ENCODE data around the gene ST3GAL2.
"Not testable (repeated sequence)": the region's sequence is repeated elsewhere in the genome, so short reads cannot be mapped to it uniquely, and the experiment has no call there.

ST3GAL2 gene

DNA sequence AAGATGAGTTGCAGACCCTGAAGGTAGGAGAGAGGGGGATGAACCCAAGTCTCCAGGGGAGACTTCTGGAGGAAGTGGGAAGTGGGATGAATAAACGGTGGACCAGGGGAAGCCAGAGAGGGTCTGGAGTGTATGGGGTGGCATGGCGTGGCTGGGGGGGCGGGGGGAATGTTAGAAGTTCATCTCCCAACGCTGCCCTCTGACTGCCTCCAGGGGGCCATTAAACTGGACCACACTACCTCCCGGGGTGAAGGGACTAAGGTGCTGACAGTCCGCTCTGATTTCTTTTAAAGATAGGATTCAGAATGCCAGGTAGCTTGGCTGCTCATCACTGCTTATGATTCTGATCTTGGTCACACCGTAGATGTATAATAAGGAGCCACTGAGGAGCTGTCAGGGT lies 21.2 kb downstream of the ST3GAL2 start:
- no peak for DNase-seq (ENCODE audit: low read depth)

DNA sequence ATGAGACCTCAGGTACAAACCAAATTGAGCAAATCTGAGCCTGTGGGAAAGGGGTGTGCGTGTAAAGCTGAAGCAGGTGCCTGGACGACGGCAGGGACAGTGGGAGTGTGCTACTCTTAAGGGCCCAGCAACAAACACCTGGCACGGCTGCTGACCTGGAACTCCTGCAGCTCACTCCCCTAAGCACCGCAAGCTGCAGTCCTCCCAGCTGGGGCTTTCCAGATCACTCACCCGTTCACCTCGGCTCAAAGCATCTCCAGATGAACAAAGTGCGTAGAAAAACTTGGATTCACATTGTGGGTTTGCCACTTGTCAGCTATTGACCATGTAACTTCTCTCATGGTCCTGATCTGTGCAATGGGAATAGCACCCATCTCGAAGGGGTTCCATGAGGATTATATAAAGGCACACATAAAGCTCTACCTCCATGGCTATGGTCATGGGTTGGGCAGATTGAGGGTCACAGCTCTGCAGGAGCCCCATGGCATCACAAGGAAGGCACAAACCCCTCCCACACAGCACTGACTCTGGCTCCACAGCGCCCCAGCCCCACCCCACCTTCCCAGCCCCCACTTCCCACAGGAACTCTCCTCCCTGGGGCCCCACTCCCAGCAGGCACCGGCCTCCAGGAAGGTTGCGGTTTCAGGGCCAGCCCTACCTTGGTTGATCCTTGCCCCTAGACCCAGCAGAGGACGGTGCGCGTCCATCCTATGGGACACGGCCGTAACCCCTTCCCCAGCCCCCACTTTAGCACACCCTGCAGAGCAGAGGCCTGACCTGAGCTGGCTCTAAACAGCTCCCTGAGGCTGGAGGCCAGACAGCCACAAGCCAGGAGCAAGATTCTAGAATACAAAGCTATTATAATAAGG lies 21.9 kb downstream of the ST3GAL2 start:
- no peak for DNase-seq (ENCODE audit: low read depth)

DNA sequence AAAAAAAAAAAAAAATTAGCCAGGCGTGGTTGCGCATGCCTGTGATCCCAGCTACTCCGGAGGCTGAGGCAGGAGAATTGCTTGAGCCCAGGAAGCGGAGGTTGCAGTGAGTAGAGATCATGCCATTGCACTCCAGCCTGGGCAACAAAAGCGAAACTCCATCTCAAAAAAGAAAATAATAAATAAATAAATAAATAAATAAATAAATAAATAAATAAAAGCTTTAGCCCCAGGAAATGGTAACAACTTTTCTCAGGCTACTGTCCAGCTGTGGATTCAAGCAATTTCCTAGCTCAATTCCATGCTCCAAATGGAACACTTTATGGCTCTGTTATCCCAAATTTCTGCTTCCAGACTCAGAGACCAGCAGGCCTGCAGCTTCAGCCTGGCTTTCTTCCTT lies 25.3 kb downstream of the ST3GAL2 start:
- DNase-seq (ENCODE audit: low read depth) = not testable (repeated sequence)

DNA sequence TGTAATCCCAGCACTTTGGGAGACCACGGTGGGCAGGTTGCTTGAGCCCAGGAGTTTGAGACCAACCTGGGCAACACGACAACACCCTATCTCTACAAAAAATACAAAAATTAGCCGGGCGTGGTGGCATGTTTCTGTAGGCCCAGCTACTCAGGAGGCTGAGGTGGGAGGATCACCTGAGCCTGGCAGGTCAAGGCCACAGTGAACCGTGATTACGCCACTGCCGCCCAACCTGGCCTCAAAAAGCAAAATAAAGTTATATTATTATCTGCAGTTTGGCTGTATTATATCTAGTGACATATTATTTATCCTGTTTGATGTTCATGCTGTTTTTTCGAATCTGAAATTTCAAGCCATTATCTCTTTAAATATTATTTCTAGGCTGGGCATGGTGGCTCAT lies 26.5 kb downstream of the ST3GAL2 start:
- DNase-seq (ENCODE audit: low read depth) = no peak

DNA sequence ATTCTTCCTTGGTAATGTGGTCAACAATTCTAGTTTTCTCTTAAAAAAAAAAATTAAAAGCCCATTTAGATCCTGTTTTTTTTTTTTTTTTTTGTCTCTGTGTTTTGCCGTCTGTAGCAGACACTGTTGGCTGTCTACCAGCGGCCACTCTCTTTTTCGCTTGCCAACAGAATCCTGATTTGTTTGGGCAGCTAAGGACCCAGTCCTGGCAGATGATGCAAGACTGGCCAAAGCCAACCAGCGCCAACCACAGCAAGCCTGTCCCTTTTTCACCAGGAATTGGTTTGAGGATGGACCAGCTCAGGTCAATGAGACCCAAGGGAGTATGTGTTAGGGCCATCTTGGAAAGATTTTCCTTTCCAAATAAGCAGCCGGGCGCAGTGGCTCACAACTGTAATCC lies 28.2 kb downstream of the ST3GAL2 start:
- no peak for DNase-seq (ENCODE audit: low read depth)

DNA sequence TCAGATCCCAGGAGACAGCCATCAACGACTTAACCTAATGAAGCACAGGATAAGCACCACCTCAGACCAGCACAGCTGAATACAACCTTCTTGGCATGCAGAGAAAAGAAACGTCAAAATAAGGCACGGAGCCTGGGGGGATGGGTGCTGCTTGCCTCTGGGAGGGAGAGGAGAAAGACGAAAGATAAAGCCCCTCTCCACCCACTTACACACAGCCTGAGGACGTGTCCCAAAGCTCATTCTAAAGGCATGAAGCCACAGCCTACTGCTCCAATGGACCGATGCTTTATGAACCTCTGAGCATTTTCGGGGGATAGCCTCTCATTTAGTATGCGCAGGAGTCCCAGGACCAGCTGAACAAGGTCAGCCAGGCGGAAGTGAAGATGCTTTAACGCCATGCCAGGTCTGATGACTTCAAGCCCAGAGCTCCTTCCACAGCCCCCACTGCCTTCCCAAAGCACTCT lies 31.1 kb downstream of the ST3GAL2 start:
- DNase-seq (ENCODE audit: low read depth) = no peak

DNA sequence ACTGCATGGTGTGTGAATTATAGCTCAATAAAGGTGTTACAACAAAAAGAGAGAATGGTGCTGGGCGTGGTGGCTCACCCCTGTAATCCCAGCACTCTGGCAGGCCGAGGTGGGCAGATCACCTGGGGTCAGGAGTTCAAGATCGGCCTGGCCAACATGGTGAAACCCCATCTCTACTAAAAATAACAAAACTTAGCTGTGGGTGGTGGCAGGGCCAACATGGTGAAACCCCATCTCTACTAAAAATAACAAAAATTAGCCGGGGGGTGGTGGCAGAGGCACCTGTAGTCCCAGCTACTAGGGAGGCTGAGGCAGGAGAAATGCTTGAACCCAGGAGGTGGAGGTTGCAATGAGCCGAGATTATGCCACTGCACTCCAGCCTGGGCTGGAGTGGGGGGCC lies 32.8 kb downstream of the ST3GAL2 start:
- DNase-seq (ENCODE audit: low read depth) = not testable (repeated sequence)

DNA sequence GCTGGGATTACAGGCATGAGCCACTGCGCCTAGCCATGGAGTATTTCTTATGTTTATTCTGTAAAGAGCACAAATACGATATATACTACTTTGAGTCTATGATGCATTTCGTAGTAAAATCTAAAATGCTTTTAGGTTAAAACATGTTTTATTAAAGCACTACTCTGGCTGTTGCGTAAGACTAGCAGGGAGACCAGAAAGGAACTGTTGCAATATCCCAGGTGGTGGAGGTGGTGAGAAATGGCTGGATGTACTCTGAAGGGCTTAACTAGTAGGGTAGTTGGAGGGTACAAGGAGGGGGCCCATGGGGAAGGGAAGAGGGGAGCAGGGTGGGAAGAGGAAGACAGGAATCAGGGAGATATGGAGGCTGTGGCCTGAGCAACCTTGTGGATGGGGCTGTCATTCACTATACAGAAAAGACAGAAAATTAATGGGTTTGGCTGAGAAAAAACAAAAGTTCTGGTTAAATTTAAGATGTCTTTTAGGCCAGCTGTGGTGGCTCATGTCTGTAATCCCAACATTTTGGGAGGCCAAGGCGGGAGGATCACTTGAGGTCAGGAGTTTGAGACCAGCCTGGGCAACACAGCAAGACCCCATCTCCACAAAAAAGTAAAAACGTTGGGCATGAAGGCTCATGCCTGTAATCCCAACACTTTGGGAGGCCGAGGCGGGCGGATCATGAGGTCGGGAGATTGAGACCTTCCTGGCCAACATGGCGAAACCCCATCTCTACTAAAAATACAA lies 35.8 kb downstream of the ST3GAL2 start:
- DNase-seq (ENCODE audit: low read depth) = no peak

DNA sequence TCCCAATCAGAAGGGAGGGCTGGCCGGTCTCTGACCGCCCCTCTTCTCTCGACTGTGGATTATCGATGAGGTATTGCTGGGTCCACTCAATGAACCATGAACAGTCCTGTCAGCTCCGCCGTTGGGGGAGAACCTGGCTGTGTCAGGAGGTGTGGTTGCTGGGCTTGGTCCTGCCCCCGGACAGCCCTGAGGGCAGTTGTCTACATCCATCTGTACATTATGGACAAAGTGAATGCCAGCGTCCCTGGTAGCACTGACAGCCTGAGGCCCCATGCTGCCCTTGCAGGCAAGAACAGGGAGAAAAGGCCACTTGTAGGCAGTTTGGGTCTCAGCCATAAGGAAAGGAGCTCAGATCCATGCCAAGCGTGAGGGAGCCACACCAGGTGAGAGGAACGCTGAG lies 38.9 kb downstream of the ST3GAL2 start:
- DNase-seq (ENCODE audit: low read depth) = no peak

DNA sequence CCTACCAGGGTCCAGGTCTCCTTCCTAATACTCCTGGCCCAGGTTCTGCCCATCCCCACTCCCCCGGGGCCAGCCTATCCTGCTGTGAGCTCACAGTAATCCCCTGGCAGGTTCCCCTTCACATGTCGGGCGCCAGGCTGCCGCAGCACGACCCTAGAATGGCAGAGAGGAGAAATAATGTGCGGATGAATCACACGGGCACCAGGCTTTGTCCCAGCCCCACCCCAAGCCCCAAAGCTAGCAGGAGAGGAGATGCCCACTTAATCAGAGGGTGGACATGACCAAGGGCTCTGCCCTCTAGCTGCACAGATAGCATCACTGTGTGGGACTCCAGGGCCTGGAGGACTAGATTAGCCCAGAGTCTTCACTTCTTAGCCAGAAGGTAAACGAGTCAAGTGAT lies 39.5 kb downstream of the ST3GAL2 start:
- DNase-seq (ENCODE audit: low read depth) = no peak

DNA sequence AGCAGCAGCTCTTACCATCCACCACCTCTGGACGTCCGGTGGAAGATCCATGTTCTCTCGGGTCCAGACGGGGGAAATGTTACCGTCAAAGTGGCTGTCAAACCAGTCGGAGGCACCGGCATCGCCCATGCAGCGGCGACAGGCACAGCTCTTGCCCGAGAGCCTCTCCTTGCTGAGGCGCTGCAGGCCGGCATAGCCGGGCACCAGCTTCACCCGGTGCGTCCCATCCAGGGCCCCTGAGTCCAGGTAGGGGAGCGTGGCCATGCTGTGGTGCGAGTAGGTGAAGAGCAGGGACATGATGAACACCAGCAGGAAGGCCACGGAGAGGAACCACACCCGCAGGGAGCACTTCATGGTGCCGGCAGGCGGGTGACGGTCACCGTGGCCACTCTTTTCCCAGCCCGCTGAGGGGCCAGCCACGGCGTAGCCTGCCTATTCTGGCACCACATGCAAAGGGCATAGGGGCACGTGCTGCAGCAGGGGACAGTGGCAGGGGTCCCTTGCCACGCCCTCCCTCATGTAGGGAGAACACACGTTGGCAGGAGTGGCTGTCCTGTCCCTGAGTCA lies 40.6 kb downstream of the ST3GAL2 start:
- no peak for DNase-seq (ENCODE audit: low read depth)

DNA sequence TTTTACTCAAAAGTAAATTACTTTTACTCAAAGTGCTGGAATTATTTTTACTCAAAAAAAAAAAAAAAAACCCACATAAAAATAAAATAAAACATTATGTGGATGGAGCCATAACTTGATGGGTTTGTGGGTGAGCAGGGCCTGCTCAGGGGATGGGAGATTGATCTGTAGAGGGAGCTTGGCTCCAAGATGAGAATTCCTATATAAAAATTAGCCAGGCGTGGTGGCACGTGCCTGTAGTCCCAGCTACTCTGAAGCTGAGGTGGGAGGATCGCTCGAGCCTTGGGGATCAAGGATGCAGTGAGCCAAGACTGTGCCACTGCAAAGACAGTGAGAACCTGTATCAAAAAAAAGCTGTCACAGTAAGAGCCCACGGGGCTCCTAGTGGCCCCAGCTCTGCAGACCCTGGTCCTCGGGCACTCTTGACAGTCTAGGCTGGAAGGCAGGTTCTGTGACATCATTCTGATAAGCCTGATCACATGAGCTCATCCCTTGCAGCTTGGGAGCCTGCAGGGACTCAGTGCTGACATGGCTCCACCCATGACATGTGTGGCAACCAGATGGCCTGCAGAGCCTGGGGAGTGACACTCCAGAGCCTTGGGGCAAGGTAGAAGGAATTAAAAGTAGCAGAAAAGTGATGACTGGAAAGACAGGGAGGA lies 42.5 kb downstream of the ST3GAL2 start:
- no peak for DNase-seq (ENCODE audit: low read depth)

DNA sequence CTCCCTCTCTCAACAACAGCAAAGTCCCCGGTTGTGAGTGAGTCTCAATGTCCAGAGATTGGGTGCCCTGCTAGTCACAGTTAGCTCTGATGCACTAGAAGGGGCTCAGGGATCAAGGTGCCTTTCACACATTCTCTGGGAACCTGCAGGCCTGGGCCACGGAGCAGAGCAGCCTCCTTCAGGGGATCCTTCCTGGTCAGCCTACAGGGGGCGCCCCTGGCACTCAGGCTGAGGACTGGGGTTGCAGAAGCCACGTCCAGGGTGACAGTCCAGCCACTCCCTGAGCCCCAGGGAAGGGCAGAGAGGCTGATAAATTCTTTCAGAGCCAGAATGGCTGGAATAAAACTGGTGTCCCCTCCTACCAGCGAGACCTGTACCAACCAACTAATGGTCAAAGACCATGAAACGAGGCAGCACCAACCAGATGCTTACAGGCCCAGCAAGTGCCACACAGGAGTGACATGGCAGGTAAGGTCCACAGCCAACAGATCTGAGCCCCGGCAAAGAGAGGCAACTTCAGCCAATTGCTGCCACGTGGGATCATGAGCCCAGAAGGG lies 43.5 kb downstream of the ST3GAL2 start:
- peak; percentile 27 for DNase-seq (ENCODE audit: low read depth)

DNA sequence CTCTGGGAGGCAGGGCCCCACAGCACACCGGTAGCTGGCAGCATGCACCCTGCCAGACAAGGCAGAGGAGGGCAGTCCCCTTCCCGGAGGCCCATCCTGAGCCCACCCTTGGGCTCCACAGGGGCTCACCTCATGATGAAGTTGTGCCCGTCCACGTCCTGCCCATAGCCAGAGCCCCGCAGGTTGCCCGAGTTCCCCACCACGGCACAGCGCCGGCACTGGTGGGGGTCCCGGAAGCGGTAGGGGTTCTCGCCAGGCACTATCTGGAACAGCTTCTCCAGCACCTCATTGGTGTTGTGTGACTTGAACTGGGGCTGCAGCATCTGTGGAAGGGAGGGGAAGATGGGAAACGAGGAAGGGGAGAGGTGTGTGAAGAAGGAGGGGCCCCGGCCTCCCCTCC lies 44.0 kb downstream of the ST3GAL2 start:
- no peak for DNase-seq (ENCODE audit: low read depth)

DNA sequence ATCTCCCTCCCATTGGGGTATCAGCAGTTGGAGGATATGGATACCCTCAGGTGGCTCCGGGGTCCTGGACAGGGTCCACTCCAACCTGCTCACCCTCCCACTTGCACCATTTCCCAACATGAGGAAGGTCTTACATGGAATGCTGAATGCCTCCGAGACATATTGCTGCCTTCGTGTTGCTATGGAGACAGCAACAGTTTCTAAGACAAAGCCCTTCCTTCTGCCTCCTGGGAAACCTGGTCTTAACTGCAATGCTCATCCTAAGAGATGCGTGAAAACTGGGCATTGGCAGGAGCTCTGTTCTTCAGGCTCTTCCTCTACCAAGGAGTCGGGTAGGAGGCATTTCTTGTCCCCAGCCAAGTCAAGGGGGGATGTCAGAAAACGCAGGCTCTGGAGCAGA lies 45.2 kb downstream of the ST3GAL2 start:
- no peak for DNase-seq (ENCODE audit: low read depth)

DNA sequence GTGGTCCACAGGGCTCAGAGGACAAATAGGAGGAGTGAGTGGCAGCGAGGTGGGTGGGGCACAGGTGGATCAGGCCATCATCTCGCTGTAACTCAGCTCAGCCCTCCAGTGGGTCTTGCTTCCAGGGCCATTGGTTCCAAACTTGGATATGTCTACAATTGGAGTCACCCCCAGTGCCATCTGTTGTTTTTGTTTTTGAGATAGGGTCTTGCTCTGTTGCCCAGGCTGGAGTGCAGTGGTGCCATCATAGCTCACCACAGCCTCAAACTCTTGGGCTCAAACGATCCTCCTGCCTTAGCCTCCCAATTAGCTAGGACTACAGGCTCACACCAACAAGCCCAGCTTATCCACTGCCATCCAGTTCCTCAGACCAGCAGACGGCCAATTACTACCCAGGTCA lies 46.3 kb downstream of the ST3GAL2 start:
- DNase-seq (ENCODE audit: low read depth) = no peak

DNA sequence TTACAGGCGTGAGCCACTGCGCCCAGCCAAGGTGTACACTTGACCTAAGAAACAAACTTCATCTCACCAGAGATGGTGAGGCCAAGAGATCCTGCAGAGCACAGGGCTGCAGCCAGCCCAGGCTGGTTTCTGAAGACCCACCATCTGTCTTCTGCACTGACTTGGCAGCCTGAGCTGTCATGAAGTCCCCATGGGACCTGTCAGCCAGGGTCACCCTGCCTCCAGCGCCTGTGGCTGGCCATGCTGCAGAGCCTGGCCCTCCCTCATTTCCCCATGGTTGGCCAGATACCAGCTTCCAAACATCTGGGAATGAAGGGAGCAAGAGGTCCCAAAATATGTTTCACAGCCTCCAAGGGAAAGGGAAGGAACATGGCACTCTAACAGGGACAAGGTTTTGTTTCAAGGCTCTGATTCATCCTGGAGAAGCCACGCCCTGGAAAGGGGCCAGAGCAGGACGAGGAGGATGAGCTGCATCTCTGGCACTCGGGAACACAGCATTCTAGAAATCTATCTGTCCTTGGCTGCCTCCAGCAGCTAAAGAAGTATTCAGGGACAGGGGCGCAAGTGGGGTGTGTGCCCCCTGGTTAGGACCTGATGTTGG lies 46.9 kb downstream of the ST3GAL2 start:
- no peak for DNase-seq (ENCODE audit: low read depth)

DNA sequence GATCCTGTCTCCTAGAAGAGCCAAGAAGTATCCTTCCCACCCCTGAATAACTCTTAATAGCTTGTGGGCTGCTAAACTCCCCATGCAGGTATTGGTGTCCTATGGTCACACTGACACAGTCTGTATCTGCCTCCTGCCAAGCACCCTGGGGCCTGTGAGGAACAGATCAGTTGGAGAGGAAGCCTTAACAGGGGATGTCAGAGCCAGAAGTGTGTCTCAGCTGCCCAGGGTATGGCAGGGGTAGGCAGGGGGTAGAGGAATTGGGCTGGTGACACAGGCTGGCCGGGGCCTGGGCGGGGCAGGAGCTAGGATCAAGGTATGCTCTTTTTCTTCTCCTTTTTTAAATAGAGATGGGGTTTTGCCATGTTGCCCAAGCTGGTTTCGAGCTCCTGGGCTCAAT lies 47.5 kb downstream of the ST3GAL2 start:
- no peak for DNase-seq (ENCODE audit: low read depth)

DNA sequence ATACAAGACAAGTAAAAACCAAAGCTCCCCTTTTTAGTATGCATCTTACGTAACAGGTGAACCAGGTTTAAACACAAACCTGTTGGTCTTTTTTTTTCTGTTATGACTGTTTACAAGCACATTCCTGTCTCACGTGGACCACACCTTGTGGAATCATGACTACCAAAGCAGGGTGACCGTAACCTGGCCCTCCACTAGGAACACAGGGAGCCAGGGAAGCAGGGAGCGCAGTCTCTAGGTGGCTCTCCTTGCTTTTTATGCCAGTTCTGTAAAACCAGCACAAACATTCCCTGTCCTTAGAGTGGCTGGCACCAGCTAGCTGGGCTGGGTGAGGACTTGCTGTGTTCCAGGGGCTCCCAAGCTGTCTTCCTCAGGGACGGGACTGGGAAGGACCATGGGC lies 48.1 kb downstream of the ST3GAL2 start:
- no peak for DNase-seq (ENCODE audit: low read depth)

DNA sequence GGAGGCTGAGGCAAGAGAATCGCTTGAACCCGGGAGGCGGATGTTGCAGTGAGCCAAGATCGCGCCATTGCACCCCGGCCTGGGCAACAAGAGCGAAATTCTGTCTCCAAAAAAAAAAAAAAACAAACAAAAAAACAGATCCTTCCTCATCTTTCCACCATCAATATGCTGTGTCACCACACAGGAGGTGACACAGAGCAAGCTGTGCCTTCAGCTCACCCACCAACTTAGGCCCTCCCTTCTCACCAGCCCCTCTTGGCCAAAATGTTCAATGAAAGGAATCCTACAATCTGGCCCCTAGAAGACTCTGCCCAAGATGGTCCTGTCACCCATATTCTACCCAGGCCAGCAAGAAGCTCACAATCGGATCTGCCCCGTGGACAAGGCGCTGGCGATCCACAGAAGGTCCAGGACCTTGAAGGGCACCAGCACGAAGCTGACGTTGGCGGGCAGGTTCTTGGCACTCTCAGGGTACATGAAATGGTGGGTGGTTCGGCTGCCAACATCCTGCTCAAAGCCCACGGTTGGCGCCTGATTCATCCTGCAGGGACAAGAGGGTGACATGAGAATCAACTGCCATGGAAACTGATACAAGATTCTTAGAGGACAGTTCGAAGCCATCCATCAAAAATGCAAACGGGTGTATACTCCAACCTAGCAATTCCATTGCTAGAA lies 50.8 kb downstream of the ST3GAL2 start:
- DNase-seq (ENCODE audit: low read depth) = no peak

All from T follicular helper cell (primary cell).